HUES64 (cell line): ENCODE data around the gene SHISA6.

ENCODE experiments used
- H3K27ac ChIP-seq: 2 replicates; pipeline ENCODE4 v1.7.0; 2013; ENCODE audit warnings: low read depth, low read length, inconsistent platforms
- H3K27me3 ChIP-seq: 2 replicates; pipeline ENCODE4 v1.6.1; 2013; ENCODE audit warnings: mild to moderate bottlenecking, low read length; ENCODE audit not compliant: insufficient read depth
- H3K36me3 ChIP-seq: 2 replicates; pipeline ENCODE4 v1.6.1; 2013; ENCODE audit warnings: mild to moderate bottlenecking, low read length; ENCODE audit not compliant: insufficient read depth
- H3K4me1 ChIP-seq: 2 replicates; pipeline ENCODE4 v1.6.1; 2013; ENCODE audit warnings: mild to moderate bottlenecking, low read length, moderate library complexity; ENCODE audit not compliant: insufficient read depth
- H3K4me3 ChIP-seq: 2 replicates; pipeline ENCODE4 v1.5.1; 2013; ENCODE audit warnings: mild to moderate bottlenecking, low read length, moderate library complexity
- H3K9ac ChIP-seq: 2 replicates; pipeline ENCODE4 v1.6.1; 2013; ENCODE audit warnings: mild to moderate bottlenecking, low read depth, low read length
- H3K9me3 ChIP-seq: 2 replicates; pipeline ENCODE4 v1.6.1; 2013; ENCODE audit warnings: low read depth, low read length; ENCODE audit not compliant: insufficient read depth
- WGBS: fragments of 150-250, 120-280 bp; methylation state at CpG from one replicate; pipeline ENCODE4 v1.1.7; 2013; ENCODE audit warnings: missing lambda C conversion rate; 5-methylcytosine and 5-hydroxymethylcytosine counted together

SHISA6 gene

GRCh38 chr17:11555530-11555929 is 314.5 kb downstream of the SHISA6 start:
- no peak overlapping the region for H3K4me3 ChIP-seq
- no peak overlapping the region for H3K9ac ChIP-seq
- H3K9me3 ChIP-seq = no peaks in the 10 kb centered on the region
- H3K36me3 ChIP-seq = no peaks in the 10 kb centered on the region
- 93% methylated on average over 6 of the region's 6 CpGs for WGBS
- 0 out of 2 replicates have a peak, but pooled peaks cover 3% of the 10 kb centered on the region for H3K27me3 ChIP-seq
- H3K4me1 ChIP-seq = no peaks in the 10 kb centered on the region
- H3K27ac ChIP-seq = no peak overlapping the region

- Histone ChIP-seq H3K4me3 (no peak overlapping the region), H3K36me3 (no peaks in the 10 kb centered on the region), H3K9ac (no peak overlapping the region), H3K4me1 (no peaks in the 10 kb centered on the region), H3K27me3 (0 out of 2 replicates have a peak, but pooled peaks cover 3% of the 10 kb centered on the region), H3K9me3 (no peaks in the 10 kb centered on the region), H3K27ac (no peak overlapping the region)
- WGBS = 96% methylated on average over 45 of the region's 46 CpGs
These were observed 316.9 kb downstream of the SHISA6 start for GRCh38 chr17:11557727-11558452.

GRCh38 chr17:11558681-11559234 is 317.7 kb downstream of the SHISA6 start:
- H3K4me3 ChIP-seq = no peak overlapping the region
- H3K36me3 ChIP-seq = no peaks in the 10 kb centered on the region
- no peaks in the 10 kb centered on the region for H3K4me1 ChIP-seq
- WGBS = 90% methylated on average over 10 of the region's 10 CpGs
- 0 out of 2 replicates have a peak, but pooled peaks cover 3% of the 10 kb centered on the region for H3K27me3 ChIP-seq
- no peaks in the 10 kb centered on the region for H3K9me3 ChIP-seq
- H3K27ac ChIP-seq = no peak overlapping the region
- no peak overlapping the region for H3K9ac ChIP-seq

GRCh38 chr17:11559601-11560000 is 318.6 kb downstream of the SHISA6 start:
- WGBS = 73% methylated on average over 7 of the region's 7 CpGs
- H3K27me3 ChIP-seq = 0 out of 2 replicates have a peak, but pooled peaks cover 3% of the 10 kb centered on the region
- H3K27ac ChIP-seq = no peak overlapping the region
- H3K36me3 ChIP-seq = no peaks in the 10 kb centered on the region
- no peaks in the 10 kb centered on the region for H3K4me1 ChIP-seq
- H3K9me3 ChIP-seq = no peaks in the 10 kb centered on the region
- H3K9ac ChIP-seq = no peak overlapping the region
- H3K4me3 ChIP-seq = no peak overlapping the region

GRCh38 chr17:11561281-11561680 is 320.3 kb downstream of the SHISA6 start:
- 86% methylated on average over 1 of the region's 1 CpG for WGBS
- no peak overlapping the region for H3K4me3 ChIP-seq
- no peak overlapping the region for H3K27ac ChIP-seq
- no peaks in the 10 kb centered on the region for H3K36me3 ChIP-seq
- no peaks in the 10 kb centered on the region for H3K27me3 ChIP-seq
- H3K4me1 ChIP-seq = no peaks in the 10 kb centered on the region
- H3K9me3 ChIP-seq = no peaks in the 10 kb centered on the region
- no peak overlapping the region for H3K9ac ChIP-seq

- Histone ChIP-seq H3K27ac (no peak overlapping the region), H3K27me3 (no peaks in the 10 kb centered on the region), H3K9ac (no peak overlapping the region), H3K4me3 (no peak overlapping the region), H3K9me3 (no peaks in the 10 kb centered on the region), H3K4me1 (no peaks in the 10 kb centered on the region), H3K36me3 (no peaks in the 10 kb centered on the region)
- WGBS = 84% methylated on average over 2 of the region's 2 CpGs
These were observed 320.7 kb downstream of the SHISA6 start for GRCh38 chr17:11561702-11562101.

GRCh38 chr17:11564589-11565380 is 323.8 kb downstream of the SHISA6 start:
- Histone ChIP-seq H3K4me3 (no peak overlapping the region), H3K27ac (no peak overlapping the region), H3K27me3 (no peaks in the 10 kb centered on the region), H3K36me3 (no peaks in the 10 kb centered on the region), H3K9ac (no peak overlapping the region), H3K9me3 (no peaks in the 10 kb centered on the region), H3K4me1 (no peaks in the 10 kb centered on the region)
- 68% methylated on average over 2 of the region's 3 CpGs for WGBS

- 76% methylated on average over 4 of the region's 4 CpGs for WGBS
- no peaks in the 10 kb centered on the region for H3K36me3 ChIP-seq
- H3K4me3 ChIP-seq = no peak overlapping the region
- no peaks in the 10 kb centered on the region for H3K27me3 ChIP-seq
- H3K9me3 ChIP-seq = no peaks in the 10 kb centered on the region
- H3K27ac ChIP-seq = no peak overlapping the region
- no peaks in the 10 kb centered on the region for H3K4me1 ChIP-seq
- H3K9ac ChIP-seq = no peak overlapping the region
These were observed 324.6 kb downstream of the SHISA6 start for GRCh38 chr17:11565591-11565990.

GRCh38 chr17:11578998-11579397 is 338.0 kb downstream of the SHISA6 start:
- H3K36me3 ChIP-seq = no peaks in the 10 kb centered on the region
- 0 out of 2 replicates have a peak, but pooled peaks cover 4% of the 10 kb centered on the region for H3K9me3 ChIP-seq
- no peak overlapping the region for H3K4me3 ChIP-seq
- no peak overlapping the region for H3K9ac ChIP-seq
- no peak overlapping the region for H3K27ac ChIP-seq
- no peaks in the 10 kb centered on the region for H3K27me3 ChIP-seq
- 71% methylated on average over 1 of the region's 3 CpGs for WGBS
- no peaks in the 10 kb centered on the region for H3K4me1 ChIP-seq

- Histone ChIP-seq H3K27me3 (no peaks in the 10 kb centered on the region), H3K27ac (no peak overlapping the region), H3K9me3 (0 out of 2 replicates have a peak, but pooled peaks cover 4% of the 10 kb centered on the region), H3K4me1 (no peaks in the 10 kb centered on the region), H3K9ac (no peak overlapping the region), H3K4me3 (no peak overlapping the region), H3K36me3 (no peaks in the 10 kb centered on the region)
- 94% methylated on average over 3 of the region's 3 CpGs for WGBS
These were observed 339.7 kb downstream of the SHISA6 start for GRCh38 chr17:11580677-11581076.

GRCh38 chr17:11582217-11582616 is 341.2 kb downstream of the SHISA6 start:
- H3K4me1 ChIP-seq = no peaks in the 10 kb centered on the region
- no peak overlapping the region for H3K4me3 ChIP-seq
- no peak overlapping the region for H3K9ac ChIP-seq
- no peaks in the 10 kb centered on the region for H3K36me3 ChIP-seq
- H3K9me3 ChIP-seq = 0 out of 2 replicates have a peak, but pooled peaks cover 4% of the 10 kb centered on the region
- 93% methylated on average over 5 of the region's 5 CpGs for WGBS
- H3K27me3 ChIP-seq = no peaks in the 10 kb centered on the region
- H3K27ac ChIP-seq = no peak overlapping the region
